Stimulated activated CD8-positive, alpha-beta memory T cell treated with anti-CD3 and anti-CD28 coated beads, Interleukin-2, amount 100 ng/mL, for 48 hours (primary cell): ENCODE measurements around the gene TFDP3.

Experiments
- DNase-seq, 2 donors: peaks; one replicate each; pipeline ENCODE4 v3.0.0-alpha.2; 2020; ENCODE audit warnings: low read depth in 2 of 2

TFDP3 gene

GRCh38 chrX:133185938-133186337 is 32.2 kb downstream of the TFDP3 start:
- no peak for DNase-seq

- DNase-seq = no peak
Observed at GRCh38 chrX:133185119-133185518, 33.0 kb downstream of the TFDP3 start.

GRCh38 chrX:133183806-133184205 is 34.3 kb downstream of the TFDP3 start:
- DNase-seq = no peak

GRCh38 chrX:133179500-133179899 is 38.7 kb downstream of the TFDP3 start:
- no peak for DNase-seq

DNA sequence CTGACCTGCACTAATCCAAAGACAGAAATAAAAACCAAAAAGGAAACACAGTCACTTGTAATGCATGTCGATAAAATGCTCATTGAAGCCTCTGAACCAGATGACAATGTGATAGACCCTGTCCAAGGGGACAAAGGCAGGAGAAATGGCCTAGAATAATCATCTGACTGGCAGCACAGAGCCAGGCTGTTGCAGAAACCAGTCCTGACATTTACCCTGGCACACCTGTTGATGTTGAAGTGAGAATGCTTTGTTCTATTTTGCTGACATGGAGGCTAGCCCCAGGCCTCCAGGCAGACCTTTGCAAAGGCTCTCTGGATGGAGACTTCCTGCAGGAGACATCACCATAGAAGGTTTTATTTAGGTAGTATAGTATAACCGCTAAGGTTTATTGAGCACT is 41.0 kb downstream of the TFDP3 start:
- DNase-seq = no peak

DNA sequence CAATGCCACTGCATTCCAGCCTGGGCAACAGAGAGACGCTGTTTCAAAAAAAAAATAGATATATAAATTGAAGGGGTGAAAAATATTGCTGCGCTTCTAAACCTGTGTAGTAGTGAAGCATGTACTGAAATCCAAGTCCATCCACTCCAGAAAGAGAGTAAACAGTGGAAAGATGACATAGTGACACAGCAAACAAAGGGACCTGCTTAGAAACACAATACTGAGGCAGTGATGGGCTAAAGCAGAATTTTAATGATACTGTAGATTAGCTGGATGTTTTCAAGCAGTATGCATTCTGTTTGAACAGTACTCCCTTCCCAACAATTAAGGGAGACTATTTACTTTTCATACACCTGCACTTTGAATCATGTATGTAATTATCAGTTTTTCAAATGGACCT is 42.5 kb downstream of the TFDP3 start:
- no peak for DNase-seq

- DNase-seq = no peak
Observed at GRCh38 chrX:133175162-133175561, 43.0 kb downstream of the TFDP3 start.

GRCh38 chrX:133171962-133172708 is 46.0 kb downstream of the TFDP3 start:
- no peak for DNase-seq
